Peyer's patch (tissue), 4 donors: ENCODE measurements around the gene AGER.

Source experiments
- CTCF ChIP-seq, 6 experiments: fragments of 450-650 bp in 4 of 6; fragments of 200-600 bp in 2 of 6; sonication (generic) in 1 of 6; IDR thresholded peaks; one replicate each; pipeline ENCODE4 v1.5.1; 2017 to 2019; ENCODE audit warnings: antibody characterized with exemption in 6 of 6, mild to moderate bottlenecking in 3 of 6, moderate library complexity in 1 of 6
- POLR2A ChIP-seq, 2 donors: fragments of 450-650 bp; IDR thresholded peaks; one replicate each; pipeline ENCODE4 v1.5.1; 2017; ENCODE audit warnings: antibody characterized with exemption in 2 of 2, mild to moderate bottlenecking in 2 of 2, moderate library complexity in 2 of 2

DNA sequence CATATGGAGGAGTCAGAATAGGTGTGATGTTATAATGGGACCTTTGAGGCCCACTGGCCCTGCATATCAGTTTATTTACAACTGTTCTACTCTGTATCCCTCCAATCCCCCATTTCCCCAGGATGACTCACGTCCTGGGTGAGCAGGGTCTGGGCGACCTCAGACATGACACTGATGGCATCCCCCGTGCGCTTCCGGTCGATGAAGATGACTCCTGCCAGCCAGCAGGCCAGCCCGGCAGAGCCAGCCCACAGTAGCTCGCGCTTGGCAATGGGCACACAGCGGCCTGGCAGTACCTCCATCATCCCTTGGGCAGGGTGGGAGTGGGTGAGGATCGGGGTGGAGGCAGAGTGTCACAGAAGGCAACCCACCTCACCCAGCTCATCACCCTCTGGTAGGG lies 13.8 kb downstream of the AGER start:
- TF ChIP-seq CTCF (IDR thresholded peaks at IDR 0.05) (no peak), POLR2A (IDR thresholded peaks at IDR 0.05) (no peak)
